IPS-NIHi7 (cell line): Measurements from ENCODE around the gene B4GALNT1.
"Not testable (repeated sequence)": the region's sequence is repeated elsewhere in the genome, so short reads cannot be mapped to it uniquely, and the experiment has no call there.

ENCODE experiments used
- DNase-seq: peaks from one replicate; pipeline ENCODE4 v3.0.0; 2012; ENCODE audit warnings: mixed read lengths; ENCODE audit errors: extremely low spot score

B4GALNT1 gene

DNA sequence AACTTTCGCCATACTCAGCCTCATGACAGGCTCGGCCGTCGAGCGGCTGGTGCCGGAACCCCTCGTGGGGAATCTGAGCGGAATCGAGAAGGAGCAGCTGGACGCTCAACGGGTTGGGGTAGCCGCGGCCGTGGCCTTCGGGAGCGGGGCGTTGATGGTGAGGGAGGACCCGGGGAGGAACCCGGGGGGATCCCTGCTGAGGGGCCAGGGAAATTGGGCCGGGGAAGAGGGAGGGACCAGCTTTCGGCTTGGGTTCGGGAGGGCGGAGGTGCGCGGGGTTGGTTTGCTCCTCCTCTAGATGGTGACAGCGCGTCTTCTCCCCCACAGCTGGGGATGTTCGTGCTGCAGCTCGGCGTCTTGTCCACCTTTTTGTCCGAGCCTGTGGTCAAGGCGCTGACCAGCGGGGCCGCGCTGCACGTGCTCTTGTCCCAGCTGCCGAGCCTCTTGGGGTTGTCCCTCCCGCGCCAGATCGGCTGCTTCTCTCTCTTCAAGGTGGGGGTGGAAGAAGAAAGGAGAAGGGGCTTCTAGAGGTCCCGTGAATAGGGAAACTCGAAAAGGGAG is 12.0 kb downstream of the B4GALNT1 start:
- peak; percentile 45 for DNase-seq

GRCh38 chr12:57620245-57620935 is 12.6 kb downstream of the B4GALNT1 start:
- DNase-seq, result no peak

- DNase-seq, result peak; percentile 63
Observed at GRCh38 chr12:57619434-57620244, 13.4 kb downstream of the B4GALNT1 start.

DNA sequence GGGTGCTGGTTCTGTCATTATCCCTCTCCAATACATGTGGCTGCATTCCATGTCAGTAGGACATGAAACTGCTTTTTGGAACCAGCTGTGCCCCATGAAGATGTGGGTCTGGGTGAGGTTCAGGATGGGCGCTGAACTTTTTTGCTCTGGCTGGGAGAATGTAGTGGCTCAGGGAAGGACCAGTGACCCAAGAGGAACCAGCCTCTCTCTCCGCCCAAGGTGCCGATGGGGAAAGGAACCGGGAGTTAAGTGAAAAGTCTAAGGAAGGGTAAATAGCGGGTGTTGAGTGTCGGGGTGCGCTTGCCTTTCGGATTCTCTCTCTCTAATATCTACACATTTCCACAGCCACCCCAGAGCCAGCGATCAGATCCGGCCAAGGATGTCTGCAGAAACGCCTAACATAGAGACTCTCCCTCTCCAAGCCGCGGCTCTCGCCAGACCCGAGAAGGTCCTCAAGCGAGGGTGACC is 14.0 kb downstream of the B4GALNT1 start:
- no peak for DNase-seq

DNA sequence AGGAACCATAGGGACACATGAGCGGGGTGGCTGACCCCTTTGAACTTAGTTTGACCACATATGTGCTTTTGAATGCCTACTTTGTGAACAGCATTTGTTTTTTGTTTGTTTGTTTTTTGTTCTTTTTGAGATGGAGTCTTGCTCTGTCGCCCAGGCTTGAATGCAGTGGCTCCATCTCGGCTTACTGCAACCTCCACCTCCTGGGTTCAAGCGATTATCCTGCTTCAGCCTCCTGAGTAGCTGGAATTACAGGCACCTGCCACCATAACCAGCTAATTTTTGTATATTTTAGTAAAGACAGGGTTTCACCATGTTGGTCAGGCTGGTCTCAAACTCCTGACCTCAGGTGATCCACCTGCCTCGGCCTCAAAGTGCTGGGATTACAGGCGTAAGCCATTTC is 14.6 kb downstream of the B4GALNT1 start:
- not testable (repeated sequence) for DNase-seq

GRCh38 chr12:57617942-57618341 is 15.1 kb downstream of the B4GALNT1 start:
- DNase-seq, result no peak

- DNase-seq, result no peak
Observed at GRCh38 chr12:57616383-57617101, 16.5 kb downstream of the B4GALNT1 start.

GRCh38 chr12:57615637-57616036 is 17.4 kb downstream of the B4GALNT1 start:
- no peak for DNase-seq

DNA sequence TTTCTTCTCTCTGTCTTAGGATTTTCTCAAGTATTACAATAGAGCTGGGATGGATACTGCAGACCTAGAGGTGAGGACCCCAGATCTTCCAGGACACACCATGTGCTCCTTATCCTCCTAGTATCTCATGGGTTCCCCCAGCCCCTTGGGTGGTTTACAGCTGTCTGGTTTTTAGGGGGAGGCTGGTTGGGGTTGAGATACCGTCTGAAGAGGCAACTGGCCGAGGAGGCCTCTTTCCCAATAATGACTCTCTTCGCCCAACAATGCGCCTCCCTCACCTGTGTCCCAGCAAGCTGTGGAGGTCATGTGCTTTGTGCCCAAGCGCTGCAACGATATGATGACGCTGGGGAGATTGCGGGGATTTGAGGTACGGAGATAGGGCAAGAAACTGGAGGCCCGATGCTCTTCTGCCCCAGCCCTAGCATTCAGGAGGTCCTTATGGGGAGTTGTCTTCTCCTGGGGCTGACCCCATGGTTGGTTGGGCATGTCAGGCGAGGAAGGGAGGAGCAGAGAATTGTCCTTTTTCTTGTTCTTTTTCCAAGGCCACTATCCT is 18.0 kb downstream of the B4GALNT1 start:
- DNase-seq, result no peak

DNA sequence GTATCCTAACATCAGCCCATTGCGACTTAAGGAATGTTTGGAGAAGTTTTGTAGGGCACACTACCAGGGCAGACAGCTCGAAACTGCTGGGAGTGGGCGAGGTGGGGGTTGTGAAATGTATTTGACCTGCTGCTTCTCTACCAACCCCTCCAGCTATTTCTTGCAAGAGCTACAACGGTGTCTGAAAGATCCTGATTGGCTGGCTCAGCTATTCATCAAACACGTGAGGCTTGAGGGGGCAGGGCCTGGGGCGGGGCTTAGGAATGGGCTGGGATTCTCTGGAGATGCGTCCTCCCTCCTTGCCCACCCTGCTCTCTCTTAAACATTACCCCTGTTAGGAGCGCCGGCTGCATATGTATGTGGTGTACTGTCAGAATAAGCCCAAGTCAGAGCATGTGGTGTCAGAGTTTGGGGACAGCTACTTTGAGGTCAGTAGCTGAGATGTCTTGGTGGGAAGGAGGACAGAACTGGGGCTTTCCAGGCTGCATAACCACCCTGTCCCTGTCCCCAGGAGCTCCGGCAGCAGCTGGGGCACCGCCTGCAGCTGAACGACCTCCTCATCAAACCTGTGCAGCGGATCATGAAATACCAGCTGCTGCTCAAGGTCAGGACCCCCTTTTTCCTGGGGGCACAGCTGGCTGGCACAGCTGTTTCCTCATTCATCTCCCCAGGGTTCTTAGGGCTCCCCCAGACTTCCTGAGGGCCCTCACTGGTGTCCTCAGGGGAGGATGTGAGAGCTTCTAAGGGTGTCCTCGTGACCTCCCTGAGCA is 18.6 kb downstream of the B4GALNT1 start:
- DNase-seq, result peak; percentile 83

DNA sequence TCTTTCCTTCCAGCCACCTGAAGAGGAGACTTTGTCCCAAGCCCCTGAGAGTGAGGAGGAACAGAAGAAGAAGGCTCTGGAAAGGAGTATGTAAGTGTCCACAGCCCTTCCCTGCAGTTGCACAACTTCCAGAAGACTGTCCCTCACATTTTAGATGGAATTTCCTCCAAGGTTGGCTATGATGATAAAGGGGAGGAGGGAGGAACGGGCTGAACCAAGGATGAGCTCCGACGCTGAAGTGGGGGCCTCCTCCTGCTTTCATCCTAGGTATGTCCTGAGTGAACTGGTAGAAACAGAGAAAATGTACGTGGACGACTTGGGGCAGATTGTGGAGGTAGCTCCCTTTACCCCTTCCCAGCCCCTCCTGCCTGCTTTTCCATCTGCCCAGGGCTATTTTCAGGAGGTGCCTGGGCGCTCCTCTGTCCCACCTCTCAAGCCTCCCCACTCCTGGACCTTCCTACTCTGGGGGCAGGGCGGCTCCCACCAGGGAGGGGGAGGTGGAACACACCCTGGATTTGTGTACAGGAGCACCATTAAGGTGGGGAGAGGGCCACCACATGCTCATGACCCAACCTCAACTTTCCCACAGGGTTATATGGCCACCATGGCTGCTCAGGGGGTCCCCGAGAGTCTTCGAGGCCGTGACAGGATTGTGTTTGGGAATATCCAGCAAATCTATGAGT is 19.4 kb downstream of the B4GALNT1 start:
- no peak for DNase-seq

DNA sequence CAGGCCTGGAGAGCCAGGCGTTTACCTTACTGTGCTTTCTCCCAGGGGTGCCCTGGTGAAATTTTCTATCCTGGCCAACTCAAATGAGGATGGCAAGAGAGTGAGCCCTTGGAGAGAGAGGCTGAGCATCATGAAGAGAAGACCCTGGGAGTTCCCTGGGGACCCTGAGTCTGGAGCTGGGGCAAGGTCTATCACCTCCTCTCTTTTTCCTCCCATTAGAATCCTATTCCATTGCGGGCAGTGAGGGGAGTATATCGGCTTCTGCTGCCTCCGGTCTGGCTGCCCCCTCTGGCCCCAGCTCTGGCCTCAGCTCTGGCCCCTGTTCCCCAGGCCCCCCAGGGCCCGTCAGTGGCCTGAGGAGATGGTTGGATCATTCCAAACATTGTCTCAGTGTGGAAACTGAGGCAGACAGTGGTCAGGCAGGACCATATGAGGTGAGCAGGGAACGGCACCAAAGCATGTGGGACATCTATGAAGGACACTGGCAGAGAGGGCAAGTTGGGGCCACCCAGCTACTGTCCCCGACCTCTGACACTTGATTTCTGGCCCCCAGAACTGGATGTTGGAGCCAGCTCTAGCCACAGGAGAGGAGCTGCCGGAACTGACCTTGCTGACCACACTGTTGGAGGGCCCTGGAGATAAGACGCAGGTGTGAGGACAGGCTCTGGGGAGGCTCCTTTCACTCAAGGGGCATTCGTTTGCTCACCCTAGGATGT is 20.1 kb downstream of the B4GALNT1 start:
- DNase-seq, result no peak

GRCh38 chr12:57611827-57612710 is 20.9 kb downstream of the B4GALNT1 start:
- no peak for DNase-seq

DNA sequence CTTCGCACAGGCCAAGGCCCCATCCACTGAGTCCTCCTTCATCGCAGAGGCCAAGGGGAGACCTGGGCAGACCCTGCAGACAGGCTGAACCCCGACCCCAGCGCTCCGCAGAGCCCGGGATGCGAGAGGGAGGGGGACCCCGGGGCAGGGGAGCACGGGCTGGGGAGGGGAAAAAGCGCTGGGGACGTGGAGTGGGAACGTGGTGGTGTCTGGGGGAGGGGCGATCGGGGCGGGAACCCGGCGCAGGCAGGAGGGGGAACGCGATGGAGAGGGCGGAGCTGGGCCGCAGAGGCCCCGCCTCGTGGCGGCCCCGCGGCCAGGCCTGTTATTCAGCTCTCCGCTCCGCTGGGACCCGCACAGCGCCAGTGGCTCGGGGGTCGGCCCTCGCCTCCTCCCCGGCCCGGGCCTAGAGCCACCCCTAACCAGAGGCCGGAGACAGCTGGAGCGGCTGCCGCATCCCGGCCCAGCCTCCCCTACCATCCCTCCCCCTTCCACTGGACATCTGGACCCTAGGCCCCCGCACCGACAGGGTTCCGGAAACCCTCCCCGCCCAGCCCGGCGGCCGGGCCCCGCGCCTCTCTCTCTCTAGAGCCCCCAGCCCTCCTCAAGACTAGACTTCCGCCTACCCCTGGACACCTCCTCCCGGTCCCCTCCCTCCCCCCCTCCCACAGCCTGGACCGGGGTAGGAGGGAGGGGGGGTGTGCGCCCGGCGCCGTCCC is 21.7 kb downstream of the B4GALNT1 start, which contains the start of gene ARHGEF25:
Gene ARHGEF25 (plus strand): TSS at position 328 of the 719 bp plus-strand sequence. CDS start 460 bp downstream, outside the sequence.
- peak; percentile 82 for DNase-seq

GRCh38 chr12:57610554-57611107 is 22.4 kb downstream of the B4GALNT1 start:
- DNase-seq, result no peak

DNA sequence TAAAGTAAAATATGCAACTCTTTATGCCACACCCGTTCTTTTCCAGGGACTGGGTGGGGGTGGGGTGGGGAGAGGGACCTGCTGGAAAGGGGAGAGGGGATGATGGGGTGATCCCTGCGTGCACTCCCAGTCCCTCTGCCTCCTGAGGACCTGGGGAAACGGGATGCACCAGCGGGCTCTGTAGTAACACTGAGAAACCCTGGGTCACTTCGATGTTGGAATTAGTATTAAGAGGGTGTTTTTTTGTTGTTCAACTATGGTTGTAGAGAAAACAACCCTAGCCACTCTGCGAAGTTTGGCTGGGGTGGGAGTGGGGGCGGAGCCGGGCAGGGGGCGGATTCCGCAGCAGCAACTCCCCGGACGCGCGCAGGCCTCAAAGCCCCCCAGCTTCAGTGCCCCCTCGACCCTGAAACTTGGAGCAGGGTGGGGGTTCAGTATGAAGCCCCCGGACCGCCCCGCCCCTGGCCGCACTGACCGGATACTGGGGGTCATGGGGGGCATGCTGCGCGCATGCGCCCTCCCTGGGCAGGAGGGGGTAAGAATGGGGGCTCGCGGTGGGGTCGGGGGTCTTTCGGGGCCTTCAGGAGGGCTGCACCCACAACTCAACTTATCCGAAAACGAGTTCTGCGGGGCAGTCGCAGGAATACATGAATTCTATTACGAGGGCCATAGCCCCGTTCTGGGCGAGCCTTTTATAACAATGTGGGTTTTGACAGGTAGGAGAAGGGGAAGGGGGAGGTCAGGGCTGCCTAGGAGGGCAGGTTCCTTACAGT is 23.0 kb downstream of the B4GALNT1 start:
- peak; percentile 33 for DNase-seq
